HEK293 (cell line): ENCODE measurements around the gene DACT3.

ENCODE experiments used
- AEBP2 ChIP-seq: fragments of 450-650 bp; formaldehyde crosslinking; IDR thresholded peaks from 2 replicates; pipeline ENCODE4 v1.5.1; 2016; ENCODE audit warnings: missing biosample characterization, missing genetic modification characterization, borderline replicate concordance
- EGR2 ChIP-seq: fragments of 450-650 bp; formaldehyde crosslinking; IDR thresholded peaks from 2 replicates; pipeline ENCODE4 v1.5.1; 2016; ENCODE audit warnings: low read depth, missing biosample characterization, missing genetic modification characterization
- INSM2 ChIP-seq: fragments of 450-650 bp; formaldehyde crosslinking; IDR thresholded peaks from 2 replicates; pipeline ENCODE4 v1.5.1; 2016; ENCODE audit warnings: missing biosample characterization, missing genetic modification characterization
- PRDM2 ChIP-seq: fragments of 450-650 bp; formaldehyde crosslinking; IDR thresholded peaks from 2 replicates; pipeline ENCODE4 v1.5.1; 2016; ENCODE audit warnings: missing biosample characterization, missing genetic modification characterization, borderline replicate concordance
- RBAK ChIP-seq: fragments of 450-650 bp; formaldehyde crosslinking; IDR thresholded peaks from 2 replicates; pipeline ENCODE4 v1.5.1; 2016; ENCODE audit warnings: missing biosample characterization, missing genetic modification characterization
- SALL2 ChIP-seq: fragments of 450-650 bp; formaldehyde crosslinking; IDR thresholded peaks from 2 replicates; pipeline ENCODE4 v1.5.0; 2017; ENCODE audit warnings: missing biosample characterization, mild to moderate bottlenecking, missing genetic modification characterization, borderline replicate concordance
- SCRT2 ChIP-seq: fragments of 450-650 bp; formaldehyde crosslinking; IDR thresholded peaks from 2 replicates; pipeline ENCODE4 v1.5.1; 2016; ENCODE audit warnings: missing biosample characterization, missing genetic modification characterization
- TRIM28 ChIP-seq: IDR thresholded peaks from 2 replicates; pipeline ENCODE4 v1.6.1; 2011; ENCODE audit warnings: low read length, control low read depth, borderline replicate concordance
- ZBTB6 ChIP-seq: fragments of 450-650 bp; formaldehyde crosslinking; IDR thresholded peaks from 2 replicates; pipeline ENCODE4 v1.5.1; 2017; ENCODE audit warnings: missing biosample characterization, missing genetic modification characterization
- ZEB2 ChIP-seq: fragments of 450-650 bp; formaldehyde crosslinking; IDR thresholded peaks from 2 replicates; pipeline ENCODE4 v1.5.1; 2016; ENCODE audit warnings: missing biosample characterization, missing genetic modification characterization
- ZFP41 ChIP-seq: fragments of 450-650 bp; formaldehyde crosslinking; IDR thresholded peaks from 2 replicates; pipeline ENCODE4 v1.5.1; 2016; ENCODE audit warnings: missing biosample characterization, missing genetic modification characterization, borderline replicate concordance
- ZNF19 ChIP-seq: fragments of 450-650 bp; formaldehyde crosslinking; IDR thresholded peaks from 2 replicates; pipeline ENCODE4; 2016; ENCODE audit warnings: missing biosample characterization, missing genetic modification characterization, low read depth
- ZNF324 ChIP-seq: fragments of 450-650 bp; formaldehyde crosslinking; IDR thresholded peaks from 2 replicates; pipeline ENCODE4 v1.5.1; 2016; ENCODE audit warnings: missing biosample characterization, missing genetic modification characterization
- ZNF350 ChIP-seq: fragments of 450-650 bp; formaldehyde crosslinking; IDR thresholded peaks from 2 replicates; pipeline ENCODE4 v1.5.0; 2017; ENCODE audit warnings: missing biosample characterization, mild to moderate bottlenecking, missing genetic modification characterization
- ZNF391 ChIP-seq: fragments of 450-650 bp; formaldehyde crosslinking; IDR thresholded peaks from 2 replicates; pipeline ENCODE4 v1.5.1; 2016; ENCODE audit warnings: low read depth, missing biosample characterization, missing genetic modification characterization, borderline replicate concordance
- ZNF426 ChIP-seq: fragments of 450-650 bp; formaldehyde crosslinking; IDR thresholded peaks from 2 replicates; pipeline ENCODE4 v1.5.1; 2017; ENCODE audit warnings: missing biosample characterization, missing genetic modification characterization, mild to moderate bottlenecking, inconsistent platforms, moderate library complexity
- ZNF48 ChIP-seq: fragments of 450-650 bp; formaldehyde crosslinking; IDR thresholded peaks from 2 replicates; pipeline ENCODE4 v1.5.1; 2016; ENCODE audit warnings: missing biosample characterization, missing genetic modification characterization
- ZNF510 ChIP-seq: fragments of 450-650 bp; formaldehyde crosslinking; IDR thresholded peaks from 2 replicates; pipeline ENCODE4 v1.5.1; 2018; ENCODE audit warnings: mild to moderate bottlenecking, missing genetic modification characterization, missing biosample characterization; ENCODE audit not compliant: insufficient replicate concordance
- ZNF571 ChIP-seq: fragments of 450-650 bp; formaldehyde crosslinking; IDR thresholded peaks from 2 replicates; pipeline ENCODE4 v1.5.0; 2017; ENCODE audit warnings: missing biosample characterization, missing genetic modification characterization
- ZNF585B ChIP-seq: fragments of 450-650 bp; formaldehyde crosslinking; IDR thresholded peaks from 2 replicates; pipeline ENCODE4 v1.5.1; 2016; ENCODE audit warnings: missing biosample characterization, missing genetic modification characterization
- ZNF596 ChIP-seq: fragments of 450-650 bp; IDR thresholded peaks from 2 replicates; pipeline ENCODE4 v1.5.0; 2018; ENCODE audit warnings: missing biosample characterization, mild to moderate bottlenecking, missing genetic modification characterization, moderate library complexity
- ZNF600 ChIP-seq: fragments of 450-650 bp; formaldehyde crosslinking; IDR thresholded peaks from 2 replicates; pipeline ENCODE4 v1.5.1; 2016; ENCODE audit warnings: missing biosample characterization, missing genetic modification characterization
- ZNF629 ChIP-seq: fragments of 450-650 bp; formaldehyde crosslinking; IDR thresholded peaks from 2 replicates; pipeline ENCODE4 v1.5.1; 2017; ENCODE audit warnings: missing biosample characterization, missing genetic modification characterization
- ZNF692 ChIP-seq: fragments of 450-650 bp; formaldehyde crosslinking; IDR thresholded peaks from 2 replicates; pipeline ENCODE4 v1.5.1; 2016; ENCODE audit warnings: missing biosample characterization, missing genetic modification characterization
- ZNF704 ChIP-seq: fragments of 450-650 bp; formaldehyde crosslinking; IDR thresholded peaks from 2 replicates; pipeline ENCODE4 v1.5.1; 2016; ENCODE audit warnings: missing biosample characterization, missing genetic modification characterization
- ZNF785 ChIP-seq: fragments of 450-650 bp; formaldehyde crosslinking; IDR thresholded peaks from 2 replicates; pipeline ENCODE4 v1.5.1; 2016; ENCODE audit warnings: missing biosample characterization, missing genetic modification characterization
- ZNF791 ChIP-seq: fragments of 450-650 bp; formaldehyde crosslinking; IDR thresholded peaks from 2 replicates; pipeline ENCODE4 v1.5.1; 2016; ENCODE audit warnings: missing biosample characterization, missing genetic modification characterization

Gene DACT3

GRCh38 chr19:46639358-46640182, 21.4 kb downstream of the DACT3 start (continued):
- no peak for TF ChIP-seq ZNF19 (tag by site-specific recombination)
- no peak for TF ChIP-seq PRDM2 (tag by site-specific recombination)
- no peak for TF ChIP-seq ZBTB6
- TF ChIP-seq INSM2 (tag by site-specific recombination): no peak
- TF ChIP-seq SCRT2 (tag by site-specific recombination): no peak
- no peak for TF ChIP-seq RBAK (tag by site-specific recombination)
- TF ChIP-seq ZNF692 (tag by site-specific recombination): peak; percentile 39; the same call in 1 of the 2 replicates
- no peak for TF ChIP-seq SALL2
- TF ChIP-seq ZNF571 (tag by site-specific recombination): no peak
- no peak for TF ChIP-seq ZNF704 (tag by site-specific recombination)
- no peak for TF ChIP-seq ZNF510 (tag by site-specific recombination)
- TF ChIP-seq ZNF596 (tag by site-specific recombination): no peak
- no peak for TF ChIP-seq ZNF391 (tag by site-specific recombination)
- no peak for TF ChIP-seq ZEB2
- TF ChIP-seq ZNF785: no peak
- no peak for TF ChIP-seq ZNF585B (tag by site-specific recombination)
- 0 out of 2 replicates have a peak, but pooled peaks have one; percentile 20 for TF ChIP-seq ZNF629 (tag by site-specific recombination)
- no peak for TF ChIP-seq ZNF324 (tag by site-specific recombination)
- no peak for TF ChIP-seq ZNF48 (tag by site-specific recombination)
- TF ChIP-seq ZNF791: no peak
- TF ChIP-seq AEBP2 (tag by site-specific recombination): no peak
- TF ChIP-seq ZNF600: 0 out of 2 replicates have a peak, but pooled peaks have one; percentile 44
- no peak for TF ChIP-seq TRIM28
- no peak for TF ChIP-seq ZNF350 (tag by site-specific recombination)
- no peak for TF ChIP-seq ZFP41 (tag by site-specific recombination)
- TF ChIP-seq EGR2 (tag by site-specific recombination): no peak
- no peak for TF ChIP-seq ZNF426
